GM19452 (cell line): ENCODE results near the gene TLCD2.
"Not testable (repeated sequence)": the region's sequence is repeated elsewhere in the genome, so short reads cannot be mapped to it uniquely, and the experiment has no call there.

Source experiments
- ATAC-seq: cut with Tn5 transposase; IDR thresholded peaks from one replicate; pipeline ENCODE4 v1.9.1; 2021; ENCODE audit not compliant: unreplicated experiment

Gene TLCD2

DNA sequence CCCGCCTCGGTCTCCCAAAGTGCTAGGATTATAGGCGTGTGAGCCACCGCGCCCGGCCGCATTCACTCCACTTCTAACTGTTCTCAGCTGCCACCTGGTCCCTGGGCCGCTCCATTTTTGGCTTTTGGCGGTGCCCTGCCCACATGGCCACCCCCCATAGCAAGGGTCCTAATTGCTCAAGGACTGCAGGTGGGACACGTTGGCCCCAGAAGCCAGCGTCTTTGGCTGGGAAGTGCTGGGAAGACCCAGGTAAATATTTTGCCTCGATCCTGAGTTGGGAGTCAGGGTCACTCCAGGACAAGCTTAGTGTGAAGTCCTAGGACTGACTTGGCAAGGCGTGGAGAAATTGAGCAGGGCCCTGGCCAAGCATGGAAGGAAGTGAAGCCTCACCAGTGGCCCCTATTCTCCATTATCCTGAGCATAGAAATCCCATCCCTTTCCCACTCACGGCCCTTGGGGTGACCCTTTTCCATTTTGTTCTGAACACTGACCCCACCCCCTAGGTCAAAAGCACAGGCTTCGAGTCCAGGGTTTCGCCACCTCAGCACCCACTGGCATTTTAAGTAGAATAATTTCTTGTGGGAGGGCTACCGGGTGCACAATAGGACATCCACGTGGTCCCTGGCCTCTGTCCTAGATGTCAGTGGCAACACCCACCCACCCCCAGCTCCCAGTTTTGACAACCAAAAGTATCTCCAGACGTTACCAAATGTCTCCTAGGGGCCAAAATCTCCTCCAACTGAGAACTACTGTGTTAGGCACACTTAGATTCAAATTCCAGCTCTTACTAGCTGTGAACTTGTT lies 8.4 kb upstream of the TLCD2 start:
- no peak for ATAC-seq

DNA sequence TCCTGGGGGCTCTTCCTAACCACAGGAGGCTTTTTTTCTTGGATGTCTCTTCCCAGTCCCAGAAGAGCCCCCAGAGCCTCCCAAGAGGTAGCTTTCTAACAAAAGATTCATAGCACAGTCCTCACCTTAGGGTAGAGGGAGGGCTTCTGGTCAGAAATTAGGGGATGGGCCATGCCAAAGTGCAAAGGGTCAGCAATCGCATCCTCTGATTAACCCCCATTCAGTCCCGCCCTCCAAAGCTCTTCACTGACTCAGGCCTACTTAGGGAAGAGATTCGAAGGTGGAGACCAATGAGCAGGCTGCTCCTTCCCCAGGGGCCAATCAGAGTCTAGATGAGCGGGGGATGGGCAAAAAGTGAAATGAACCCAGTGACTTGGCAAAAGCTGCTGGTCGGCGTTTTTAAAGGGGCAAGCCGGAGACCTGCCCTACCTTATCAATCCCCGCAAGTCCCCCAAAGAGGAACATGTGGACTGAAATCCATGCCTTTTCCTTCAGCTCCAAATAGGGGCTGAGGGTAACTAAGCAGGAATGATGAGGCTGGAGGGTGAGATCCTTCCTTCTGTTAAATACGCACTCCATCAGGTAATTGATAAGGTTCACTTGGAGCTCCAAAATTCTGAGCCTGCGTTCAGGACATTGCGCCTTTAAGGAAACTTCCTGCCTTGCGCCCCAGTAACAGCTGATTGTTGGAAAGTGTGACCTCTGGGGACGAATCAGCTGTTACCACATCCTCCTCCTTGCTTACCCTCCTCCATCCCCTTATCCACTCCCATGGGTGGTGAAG lies 6.9 kb upstream of the TLCD2 start:
- peak; percentile 42 for ATAC-seq

DNA sequence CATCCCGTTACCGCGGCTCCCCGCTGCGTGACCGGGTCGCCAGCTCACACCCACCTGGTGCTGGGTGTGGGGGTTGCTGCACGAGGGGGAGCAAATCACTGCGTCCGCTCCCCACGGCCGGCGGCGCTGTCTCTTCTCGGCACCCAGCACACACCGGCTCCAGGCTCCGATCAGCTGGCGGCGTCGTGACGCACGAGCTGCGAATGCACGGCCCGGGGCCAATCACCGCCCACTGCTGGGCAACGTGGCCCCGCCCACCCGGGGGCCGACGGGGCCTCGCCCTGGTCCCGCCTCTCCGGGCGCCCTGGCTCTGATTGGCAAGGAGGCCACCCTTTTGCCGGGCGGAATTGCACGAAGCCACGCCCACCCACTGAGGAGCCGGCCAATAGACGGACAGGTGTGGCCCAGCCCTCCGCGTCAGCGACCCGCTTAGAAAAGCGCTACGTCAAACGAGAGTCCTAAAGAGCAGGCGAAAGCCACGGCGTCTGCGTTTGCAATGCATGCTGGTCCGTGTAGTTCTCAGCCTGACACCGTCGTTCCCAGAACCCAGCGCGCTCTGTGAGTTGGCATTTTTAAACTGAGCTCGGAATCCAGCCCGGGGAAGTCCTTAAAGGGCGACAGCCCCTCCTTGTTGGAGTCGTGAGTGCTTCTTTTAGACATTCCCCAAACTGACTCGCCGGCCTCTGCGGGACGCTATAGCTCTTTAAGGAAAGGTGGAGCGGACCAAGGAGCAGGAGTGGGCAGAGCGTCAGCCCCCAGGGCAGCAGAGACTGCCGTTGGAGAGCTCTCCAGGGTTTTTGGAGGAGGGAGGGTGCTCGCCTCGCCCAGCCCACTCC lies 6.1 kb upstream of the TLCD2 start:
- ATAC-seq = peak; percentile 76

DNA sequence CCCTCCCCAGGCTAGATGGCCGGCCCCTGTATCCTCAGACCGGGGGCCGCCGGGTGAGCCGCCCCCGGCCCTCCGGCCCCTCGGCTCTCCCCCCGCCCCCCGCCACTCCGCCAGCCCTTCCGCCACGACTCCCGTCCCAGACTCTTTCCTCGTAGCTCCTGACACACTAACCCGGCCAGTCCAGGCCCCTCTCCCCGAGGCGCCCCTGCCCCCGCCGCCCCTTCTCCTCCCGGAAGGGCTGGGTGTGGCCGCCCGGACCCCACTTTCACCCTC lies 5.6 kb upstream of the TLCD2 start:
- ATAC-seq = no peak

DNA sequence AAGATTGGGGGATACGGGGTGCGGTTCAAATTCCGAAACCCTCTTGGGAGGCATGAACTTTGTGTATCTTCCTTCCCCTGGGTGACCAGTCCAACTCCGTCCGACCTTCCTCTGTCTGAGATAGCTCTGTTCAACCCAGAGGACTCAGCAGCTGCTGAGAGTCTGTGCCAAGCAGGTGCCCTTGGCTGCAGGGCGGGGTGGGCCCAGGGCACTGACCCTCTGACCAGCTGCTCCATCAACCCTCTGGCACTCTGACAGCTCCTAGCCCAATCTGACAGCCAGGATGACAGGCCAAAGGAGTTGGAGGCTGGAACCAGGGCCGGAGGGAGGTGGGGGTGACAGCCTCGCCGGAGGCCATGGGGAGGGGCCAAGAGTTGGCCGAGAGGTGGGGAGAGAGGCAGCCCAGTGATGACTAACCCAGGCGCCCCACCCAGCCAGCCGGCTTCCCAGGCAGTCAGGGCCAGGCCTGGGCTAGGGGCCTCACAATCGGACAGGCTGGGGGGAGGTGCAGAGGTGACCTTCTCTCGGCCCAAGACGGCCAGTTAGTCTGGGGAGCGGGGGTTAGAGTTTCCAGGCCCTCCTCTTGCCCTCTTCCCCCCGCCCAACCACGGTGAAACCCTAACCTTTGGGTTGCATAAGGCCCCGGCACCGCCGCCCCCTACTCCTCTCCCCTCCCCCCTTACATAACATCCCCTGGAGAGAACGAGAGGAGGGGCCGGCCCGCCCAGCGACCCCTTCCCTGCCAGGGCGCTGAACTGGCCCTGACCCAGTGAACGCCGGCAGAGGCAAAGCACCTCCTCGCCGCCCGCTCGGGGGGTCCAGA lies 5.0 kb upstream of the TLCD2 start:
- ATAC-seq = no peak

DNA sequence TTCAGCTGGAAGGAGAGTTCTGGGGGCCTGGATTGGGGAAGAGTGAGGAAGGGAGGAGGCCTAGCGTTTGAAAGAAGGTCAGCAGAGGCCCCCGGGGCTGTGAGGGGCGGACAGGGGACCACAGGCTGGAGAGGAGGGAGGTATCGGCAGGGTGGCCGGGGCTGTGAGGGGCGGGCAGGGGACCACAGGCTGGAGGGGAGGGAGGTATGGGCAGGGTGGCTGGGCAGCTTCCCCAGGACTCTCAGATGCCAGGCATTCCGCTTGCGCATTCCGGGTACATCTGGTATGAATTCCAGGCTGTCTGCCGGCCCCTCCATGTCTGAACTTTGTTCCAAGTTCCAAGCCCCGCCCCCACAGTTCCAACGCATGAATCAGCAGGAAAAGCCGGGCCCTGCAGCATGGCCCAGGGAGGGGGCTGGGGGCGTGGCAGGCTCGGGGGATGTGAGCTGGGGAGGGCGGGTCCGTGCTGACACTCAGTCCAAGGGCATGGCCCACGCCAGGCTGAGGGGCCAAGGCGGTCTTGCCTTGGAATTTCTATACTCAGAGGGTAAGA lies 4.3 kb upstream of the TLCD2 start:
- ATAC-seq = no peak

DNA sequence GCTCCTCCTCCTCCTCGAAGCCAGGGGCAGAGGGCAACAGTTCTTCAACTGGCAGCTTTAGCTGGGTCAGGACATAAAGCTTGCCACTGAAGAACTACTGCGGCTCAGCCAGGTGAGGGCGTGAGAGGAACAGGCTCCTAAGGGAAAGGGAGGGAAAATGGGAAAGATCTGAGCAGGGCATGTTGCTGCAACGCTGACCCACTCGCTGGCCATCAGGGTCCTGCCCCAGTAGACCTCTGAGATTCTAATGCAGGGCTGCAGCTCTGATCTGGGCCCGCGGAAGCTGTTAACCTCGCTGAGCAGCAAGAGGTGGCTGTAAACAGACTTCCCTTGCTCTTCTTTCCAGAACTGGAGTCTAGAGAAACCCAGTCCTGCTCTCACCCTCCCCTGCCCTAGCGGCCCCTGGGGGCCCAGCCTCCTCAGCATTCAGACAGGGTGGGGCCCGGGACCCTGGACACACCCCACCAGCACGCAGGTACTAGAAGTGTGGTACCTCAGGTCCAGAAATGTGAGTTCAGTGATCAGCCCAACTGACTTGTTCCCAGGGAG lies 3.8 kb upstream of the TLCD2 start:
- no peak for ATAC-seq

DNA sequence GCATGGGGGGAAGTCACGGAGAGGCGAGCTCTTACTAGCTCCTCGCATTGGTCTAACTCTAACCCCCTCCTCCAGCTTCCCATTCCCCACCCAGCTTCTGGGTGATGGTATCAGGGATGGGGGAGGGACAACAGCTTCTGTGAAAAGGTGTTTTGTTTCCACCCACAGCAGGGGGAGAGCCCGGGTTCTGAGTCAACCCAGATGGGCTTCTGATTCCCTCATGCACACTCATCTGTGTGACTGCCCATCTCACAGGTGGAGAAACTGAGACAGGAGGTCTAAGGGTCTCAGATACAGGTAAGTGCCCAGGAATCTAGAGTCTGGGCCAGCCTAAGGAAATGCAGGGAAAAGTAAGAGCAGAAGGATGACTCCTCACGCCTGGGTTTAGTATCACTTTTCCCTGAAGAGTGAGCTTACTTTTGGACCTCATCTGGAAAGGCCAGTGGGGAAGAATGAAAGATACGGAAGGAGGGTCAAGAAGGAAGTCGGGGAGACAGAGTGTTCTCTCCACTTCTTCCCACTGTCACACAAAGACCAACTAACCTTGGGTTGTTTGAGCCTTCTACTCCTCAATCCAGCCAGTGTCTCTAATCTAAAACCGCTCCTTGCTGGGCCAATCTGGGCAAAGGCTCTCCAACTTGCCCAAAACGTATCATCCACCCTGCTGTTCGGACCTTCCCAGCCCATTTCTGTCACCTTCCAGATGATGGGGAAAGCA lies 3.1 kb upstream of the TLCD2 start:
- no peak for ATAC-seq

DNA sequence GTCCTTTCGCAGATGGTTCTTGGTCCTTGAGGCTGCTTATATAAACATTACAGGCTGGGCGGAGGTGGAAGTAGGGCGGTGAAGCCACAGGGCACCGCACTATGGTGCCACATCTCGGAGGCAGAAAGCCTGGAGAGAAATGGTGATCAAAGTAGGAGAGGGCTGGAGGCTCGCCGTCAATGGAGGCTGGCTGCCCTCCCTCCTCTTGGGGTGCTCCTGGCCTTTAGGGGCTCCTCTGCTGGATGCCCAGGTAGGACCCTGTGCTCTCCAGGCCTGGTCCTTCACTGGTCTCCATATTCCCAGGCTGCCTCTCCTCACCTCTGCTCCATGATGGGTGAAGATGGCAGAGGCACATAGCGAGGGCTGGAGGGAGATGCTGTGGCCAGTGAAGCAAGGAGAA lies 2.1 kb upstream of the TLCD2 start:
- no peak for ATAC-seq

DNA sequence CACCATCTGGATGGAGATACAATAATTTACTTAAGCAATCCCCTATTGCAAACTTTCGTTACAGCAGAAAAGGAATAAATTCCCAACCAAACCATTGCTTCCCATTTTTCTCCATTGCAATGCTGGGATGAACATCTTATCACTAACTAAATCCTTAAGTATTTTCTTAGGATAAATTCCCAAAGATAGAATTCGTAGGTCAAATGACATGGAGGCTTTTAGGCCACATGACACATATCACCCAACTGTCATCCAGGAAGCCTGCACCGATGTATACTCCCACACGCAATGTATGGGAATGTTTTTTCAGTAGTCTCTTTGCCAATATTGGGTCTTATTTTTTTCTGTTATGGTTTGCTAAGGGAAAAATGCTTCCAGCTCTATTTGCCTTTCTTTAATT lies 1.6 kb upstream of the TLCD2 start:
- no peak for ATAC-seq

DNA sequence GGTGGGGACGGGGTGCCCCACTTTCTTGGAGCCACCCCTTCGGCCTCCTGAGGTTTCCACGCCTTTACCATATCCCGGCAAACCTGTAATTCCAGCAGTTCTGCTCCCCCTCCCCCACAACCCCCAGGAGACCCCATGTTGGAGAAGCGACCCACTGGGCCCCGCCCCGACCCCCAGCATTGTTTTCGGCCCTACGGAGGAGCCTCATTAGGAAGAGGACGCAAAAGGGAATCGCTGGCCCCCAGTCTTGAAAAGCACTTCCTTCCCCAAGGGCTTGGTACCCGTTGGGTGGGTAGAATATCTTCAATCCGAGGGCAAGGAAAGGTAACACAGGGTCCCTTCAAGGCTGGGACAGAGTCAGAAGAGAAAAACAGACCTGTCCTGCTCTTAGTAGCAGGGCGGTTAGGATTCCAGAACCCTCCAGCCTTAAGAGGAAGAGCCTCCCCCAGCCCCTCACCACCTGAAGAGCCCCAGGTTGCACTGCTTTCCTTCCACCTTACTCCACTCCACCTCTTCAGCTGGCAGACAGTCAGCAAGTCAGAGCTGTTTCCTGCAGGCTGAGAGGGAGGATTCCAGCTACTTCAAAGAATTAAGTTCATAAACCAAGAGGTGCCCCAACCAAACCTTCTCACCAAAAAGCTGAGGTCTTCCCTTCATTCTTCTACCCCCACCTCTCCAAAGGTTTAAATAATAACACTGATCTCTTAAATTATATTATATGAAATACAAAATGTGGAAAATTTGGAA lies 803 bp upstream of the TLCD2 start:
- ATAC-seq = no peak

DNA sequence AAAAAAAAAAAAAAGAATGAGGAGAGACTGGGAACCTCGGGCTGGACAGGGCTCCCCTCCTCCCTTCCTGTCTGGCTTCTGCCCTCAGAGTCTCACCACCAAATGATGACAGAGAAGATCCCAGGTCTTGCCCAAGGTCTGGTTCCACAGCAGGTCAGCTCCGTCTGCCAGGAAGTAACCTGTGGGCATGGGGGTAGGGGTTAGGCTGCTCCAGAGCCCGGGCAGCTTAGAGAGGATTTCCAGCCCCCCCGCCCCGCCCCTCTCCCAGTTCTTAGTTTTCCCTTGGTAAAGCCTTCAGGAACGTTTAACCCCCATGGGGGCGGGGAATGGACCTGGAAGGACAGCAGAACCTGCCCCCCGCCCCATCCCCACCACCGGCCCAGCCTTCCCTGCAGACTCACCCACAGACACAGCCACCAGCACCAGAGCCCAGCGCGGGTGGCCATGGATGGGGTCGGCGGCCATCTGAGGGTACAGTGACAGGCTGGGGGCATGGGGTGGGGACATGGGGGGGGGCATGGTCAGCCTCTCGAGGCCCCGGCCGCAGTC lies 700 bp downstream of the TLCD2 start:
- no peak for ATAC-seq

DNA sequence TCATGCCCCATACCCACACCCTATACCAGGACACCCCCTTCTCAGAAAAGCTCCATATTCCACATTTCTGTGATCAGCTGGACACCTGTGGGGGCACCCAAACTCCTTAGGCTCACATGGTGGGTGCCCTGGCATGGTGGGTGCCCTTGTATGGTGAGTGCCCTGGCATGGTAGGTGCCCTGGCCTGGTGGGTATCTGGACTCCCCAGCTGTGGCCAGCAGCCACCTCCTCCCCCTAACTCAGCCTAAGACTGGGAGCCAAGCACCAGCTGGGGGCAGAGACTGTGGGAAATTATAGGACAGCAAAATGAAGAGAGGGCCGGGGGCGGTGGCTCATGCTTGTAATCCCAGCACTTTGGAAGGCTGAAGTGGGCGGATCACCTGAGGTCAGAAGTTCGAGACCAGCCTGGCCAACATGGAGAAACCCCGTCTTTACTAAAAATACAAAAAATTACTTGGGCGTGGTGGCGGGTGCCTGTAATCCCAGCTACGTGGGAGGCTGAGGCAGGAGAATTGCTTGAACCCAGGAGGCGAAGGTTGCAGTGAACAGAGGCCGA lies 1.3 kb downstream of the TLCD2 start:
- not testable (repeated sequence) for ATAC-seq

DNA sequence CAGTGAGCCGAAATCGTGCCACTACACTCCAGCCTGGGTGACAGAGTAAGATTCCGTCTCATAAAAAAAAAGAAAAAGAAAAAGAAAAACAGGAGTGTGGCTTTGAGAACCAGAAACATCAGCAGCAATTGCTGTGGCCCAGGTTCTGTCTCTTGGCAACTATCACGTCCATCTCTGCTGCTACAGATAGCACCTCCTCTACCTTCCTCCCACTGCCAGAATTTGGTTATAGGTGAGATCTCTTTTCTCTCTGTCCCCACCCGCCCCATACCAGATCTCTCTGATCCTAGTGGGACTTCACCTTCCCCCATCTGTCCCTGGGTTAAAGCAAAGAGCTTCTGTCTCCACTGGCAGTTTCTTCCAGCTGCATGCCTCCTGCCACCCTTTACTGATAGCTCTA lies 3.1 kb downstream of the TLCD2 start:
- no peak for ATAC-seq

DNA sequence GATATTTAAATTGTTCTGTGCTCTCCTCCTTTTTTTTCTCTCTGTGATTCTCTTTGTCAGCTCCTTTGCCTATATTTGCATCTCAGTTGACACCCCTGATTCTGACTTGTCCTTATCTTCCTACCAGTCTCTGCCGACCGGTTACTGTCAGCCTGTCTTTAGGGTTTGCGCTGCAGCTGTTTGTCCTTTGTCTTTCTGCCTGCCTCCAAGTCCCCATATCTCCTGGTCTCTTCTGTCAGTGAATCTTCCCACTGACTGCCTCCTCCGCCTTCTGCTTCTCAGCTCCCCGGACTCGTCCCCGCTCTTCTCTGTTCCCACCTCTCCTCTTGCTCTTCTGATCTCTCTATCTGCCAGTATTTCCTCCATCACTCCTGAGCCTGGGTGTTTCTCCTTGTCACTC lies 5.2 kb downstream of the TLCD2 start:
- ATAC-seq = no peak

DNA sequence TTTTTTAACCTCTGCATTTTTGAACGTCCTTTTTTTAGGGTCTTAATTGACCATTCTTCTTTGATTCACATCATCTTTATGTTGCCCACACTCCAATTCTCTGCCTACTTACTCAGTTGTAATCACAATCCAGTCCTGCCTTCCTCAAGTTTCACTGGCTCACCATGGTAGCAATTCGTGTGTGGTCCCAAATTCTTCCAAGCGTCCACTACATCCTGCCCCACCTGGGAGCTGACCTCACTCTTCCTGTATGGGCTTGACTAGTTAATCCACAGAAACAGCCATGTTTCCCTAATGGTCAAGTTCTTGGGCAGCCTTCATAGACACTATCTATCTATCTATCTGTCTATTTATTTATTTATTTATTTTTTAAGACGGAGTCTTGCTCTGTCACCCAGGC lies 7.1 kb downstream of the TLCD2 start:
- ATAC-seq = no peak

DNA sequence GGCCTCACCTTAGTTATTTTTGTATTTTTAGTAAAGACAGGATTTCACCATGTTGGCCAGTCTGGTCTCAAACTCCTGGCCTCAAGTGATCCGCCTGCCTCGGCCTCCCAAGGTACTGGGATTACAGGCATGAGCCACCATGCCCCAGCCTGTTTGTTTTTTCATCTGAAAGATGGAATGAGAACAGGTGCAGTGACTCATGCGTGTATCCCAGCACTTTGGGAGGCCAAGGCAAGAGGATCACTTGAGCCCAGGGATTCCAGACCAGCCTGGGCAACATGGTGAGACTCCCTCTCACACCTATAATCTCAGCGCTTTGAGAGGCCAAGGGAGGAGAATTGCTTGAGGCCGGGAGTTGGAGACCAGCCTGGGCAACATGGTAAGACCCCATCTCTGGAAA lies 10.3 kb downstream of the TLCD2 start:
- not testable (repeated sequence) for ATAC-seq

DNA sequence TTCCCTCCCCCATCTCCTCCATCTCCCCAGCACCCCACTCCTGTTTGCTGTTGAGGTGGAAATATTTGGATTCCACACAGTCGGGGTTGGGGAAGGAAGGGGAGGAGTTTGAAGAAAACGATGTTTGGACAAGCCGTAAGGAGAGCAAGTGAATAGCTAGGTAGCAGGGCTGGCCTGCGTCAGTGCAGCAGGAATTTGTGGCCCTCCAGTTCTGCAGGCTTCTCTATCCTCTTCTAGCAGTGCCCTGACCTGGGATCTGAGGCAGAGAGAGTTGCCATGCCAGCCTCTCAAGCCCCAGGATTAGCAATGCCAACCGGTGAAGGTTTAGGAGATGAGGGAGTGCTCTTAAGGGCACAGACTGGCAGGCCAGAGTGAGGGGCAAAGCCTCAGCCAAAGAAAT lies 12.5 kb downstream of the TLCD2 start:
- no peak for ATAC-seq
